Umbilical cord (tissue), 2 donors: Measurements from ENCODE around the gene FITM1. TPM values are rescaled to one million over a fixed set of nuclear protein-coding genes. Genes with fewer than 3 reads are reported as not detected.

Experiments used
- DNase-seq: peaks from one replicate; pipeline ENCODE4 v3.0.0-alpha.2; 2015; ENCODE audit warnings: low spot score
- total RNA-seq: library from RNA; depleted of rRNA; stranded (reverse); fragments of >200 nt; gene quantifications from one replicate; pipeline ENCODE4 v1.2.3, GENCODE V29; 2014; ENCODE audit warnings: low replicate concordance; ENCODE audit not compliant: insufficient read depth

FITM1 gene
- total RNA-seq, 1 donor from 2014 or later, result 3.6 TPM

- no peak for DNase-seq
Measured at GRCh38 chr14:24119691-24120090, 10.8 kb upstream of the FITM1 start.

GRCh38 chr14:24121210-24121609 lies 9.2 kb upstream of the FITM1 start:
- DNase-seq, result no peak

- DNase-seq, result no peak
Measured at GRCh38 chr14:24122416-24122815, 8.0 kb upstream of the FITM1 start.

- DNase-seq, result no peak
Measured at GRCh38 chr14:24122898-24123297, 7.6 kb upstream of the FITM1 start.

GRCh38 chr14:24123424-24124417 lies 6.7 kb upstream of the FITM1 start:
- no peak for DNase-seq

- no peak for DNase-seq
Measured at GRCh38 chr14:24126939-24127338, 3.5 kb upstream of the FITM1 start.

- no peak for DNase-seq
Measured at GRCh38 chr14:24127673-24128072, 2.8 kb upstream of the FITM1 start.

GRCh38 chr14:24129410-24129998 lies 955 bp upstream of the FITM1 start:
- DNase-seq, result no peak

GRCh38 chr14:24130717-24131548 lies 474 bp downstream of the FITM1 start:
- no peak for DNase-seq

- DNase-seq, result no peak
Measured at GRCh38 chr14:24131549-24131966, 1.1 kb downstream of the FITM1 start.

GRCh38 chr14:24132061-24132685 lies 1.7 kb downstream of the FITM1 start:
- DNase-seq, result no peak

- no peak for DNase-seq
Measured at GRCh38 chr14:24132976-24133375, 2.5 kb downstream of the FITM1 start.

GRCh38 chr14:24133735-24134134 lies 3.3 kb downstream of the FITM1 start:
- no peak for DNase-seq

GRCh38 chr14:24135584-24135833 lies 5.0 kb downstream of the FITM1 start:
- no peak for DNase-seq

GRCh38 chr14:24135834-24136683 lies 5.6 kb downstream of the FITM1 start, which contains the start of gene PSME1:
TSS of gene PSME1 (plus strand) at chr14:24136194. CDS start at chr14:24136263, 69 bp downstream.
- peak; percentile 91 for DNase-seq

GRCh38 chr14:24136684-24137528 lies 6.4 kb downstream of the FITM1 start:
- DNase-seq, result no peak

- no peak for DNase-seq
Measured at GRCh38 chr14:24137529-24138395, 7.3 kb downstream of the FITM1 start.

- DNase-seq, result no peak
Measured at GRCh38 chr14:24138396-24139271, 8.2 kb downstream of the FITM1 start.
